Measurements from ENCODE around the gene NANOGP8.
A peak's percentile ranks its signal among the peaks of the same experiment; 100 is the strongest.

NANOGP8 gene

DNA sequence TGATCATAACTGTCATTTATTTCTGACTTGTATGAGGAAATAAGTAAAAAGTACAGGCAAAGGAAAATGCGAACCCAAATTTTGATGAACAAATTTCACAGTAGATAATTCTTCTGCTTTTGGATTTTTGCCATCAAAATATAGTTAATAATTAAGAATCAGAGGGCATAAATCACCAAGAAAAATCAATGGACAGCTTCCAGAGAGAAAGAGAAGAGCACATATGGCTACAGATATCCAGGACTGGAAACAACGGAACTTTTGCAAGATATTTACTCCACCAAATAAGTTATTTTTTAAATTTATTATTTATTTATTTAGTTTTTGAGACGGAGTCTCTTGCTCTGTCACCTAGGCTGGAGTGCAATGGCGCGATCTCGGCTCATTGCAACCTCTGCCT, 35.1 kb upstream of the NANOGP8 start:
- Histone ChIP-seq H2BK120ac (ENCODE audit: low read depth, low read length) (no peak overlapping the region), H3K4me1 (ENCODE audit: control insufficient read depth, insufficient read depth, low read depth, low read length) (no peaks in the 10 kb centered on the region), H4K91ac (ENCODE audit: low read length) (no peak overlapping the region), H2AFZ (ENCODE audit: low read depth, low read length) (no peak overlapping the region), H3K18ac (ENCODE audit: low read depth in 1 of 2, low read length in 2 of 2) (no peak overlapping the region), H3K4me2 (ENCODE audit: low read length, poor library complexity, severe bottlenecking) (no peak overlapping the region), H3K27ac (ENCODE audit: low read length, poor library complexity, severe bottlenecking) (no peak overlapping the region), H4K8ac (ENCODE audit: low read length) (no peak overlapping the region), H3K9me3 (ENCODE audit: control insufficient read depth, low read length) (no peaks in the 10 kb centered on the region), H2AK5ac (ENCODE audit: low read length, severe bottlenecking) (no peak overlapping the region), H3K4me3 (ENCODE audit: insufficient read depth in 1 of 2, low read depth in 1 of 2, low read length in 2 of 2) (no peak overlapping the region), H3K27me3 (ENCODE audit: control insufficient read depth in 1 of 2, insufficient read depth in 1 of 2, low read length in 2 of 2) (no peaks in the 10 kb centered on the region), H3K23ac (ENCODE audit: low read length in 2 of 2) (no peak overlapping the region), H2BK15ac (ENCODE audit: low read depth, poor library complexity, severe bottlenecking) (no peak overlapping the region), H2BK5ac (ENCODE audit: low read depth, low read length, poor library complexity, severe bottlenecking) (no peak overlapping the region), H2BK12ac (ENCODE audit: low read length in 2 of 2) (no peak overlapping the region), H3K36me3 (ENCODE audit: control insufficient read depth in 1 of 2, insufficient read depth in 2 of 2, low read depth in 1 of 2, low read length in 2 of 2) (peaks cover 0 to 2% of the 10 kb centered on the region in 2 experiments), H3K14ac (ENCODE audit: low read length in 2 of 2) (no peak overlapping the region), H3K9ac (ENCODE audit: low read length) (no peak overlapping the region), H3K79me1 (replicated peaks; ENCODE audit: low read length, poor library complexity, severe bottlenecking) (no peaks in the 10 kb centered on the region), H3K4ac (ENCODE audit: low read depth in 1 of 2, low read length in 2 of 2) (no peak overlapping the region)
- WGBS = 97% methylated on average over 4 of the region's 6 CpGs
- no peak for DNase-seq

DNA sequence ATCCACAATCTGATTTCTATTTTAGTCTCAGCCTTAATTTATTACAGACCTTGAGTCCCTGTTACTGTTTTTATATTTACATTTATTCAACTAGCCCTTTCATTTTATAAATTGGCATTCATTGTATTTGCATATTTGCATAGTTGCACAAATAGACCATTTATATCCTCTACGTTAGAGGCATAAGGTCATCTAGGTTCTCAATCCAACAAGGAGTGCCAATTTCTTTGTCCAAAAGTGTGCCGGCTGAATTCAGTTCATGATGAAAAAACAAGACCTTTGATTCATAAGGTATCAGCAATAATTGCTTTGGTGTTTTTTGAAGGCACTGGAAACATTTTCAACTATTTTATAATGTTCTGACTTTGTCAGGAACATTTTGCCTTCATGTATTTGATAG, 33.9 kb upstream of the NANOGP8 start:
- no peak overlapping the region for H3K14ac ChIP-seq (ENCODE audit: low read length in 2 of 2)
- no peak overlapping the region for H3K18ac ChIP-seq (ENCODE audit: low read depth in 1 of 2, low read length in 2 of 2)
- no peak overlapping the region for H2BK15ac ChIP-seq (ENCODE audit: low read depth, poor library complexity, severe bottlenecking)
- DNase-seq = no peak
- H2BK120ac ChIP-seq (ENCODE audit: low read depth, low read length) = no peak overlapping the region
- no peaks in the 10 kb centered on the region for H3K4me1 ChIP-seq (ENCODE audit: control insufficient read depth, insufficient read depth, low read depth, low read length)
- no peaks in the 10 kb centered on the region for H3K79me1 ChIP-seq (replicated peaks; ENCODE audit: low read length, poor library complexity, severe bottlenecking)
- no peak overlapping the region for H3K27ac ChIP-seq (ENCODE audit: low read length, poor library complexity, severe bottlenecking)
- H2BK5ac ChIP-seq (ENCODE audit: low read depth, low read length, poor library complexity, severe bottlenecking) = no peak overlapping the region
- no peak overlapping the region for H3K23ac ChIP-seq (ENCODE audit: low read length in 2 of 2)
- peaks cover 0 to 2% of the 10 kb centered on the region in 2 experiments for H3K36me3 ChIP-seq (ENCODE audit: control insufficient read depth in 1 of 2, insufficient read depth in 2 of 2, low read depth in 1 of 2, low read length in 2 of 2)
- no peaks in the 10 kb centered on the region for H3K27me3 ChIP-seq (ENCODE audit: control insufficient read depth in 1 of 2, insufficient read depth in 1 of 2, low read length in 2 of 2)
- H3K4me3 ChIP-seq (ENCODE audit: insufficient read depth in 1 of 2, low read depth in 1 of 2, low read length in 2 of 2) = no peak overlapping the region
- no peak overlapping the region for H2AK5ac ChIP-seq (ENCODE audit: low read length, severe bottlenecking)
- no peak overlapping the region for H2BK12ac ChIP-seq (ENCODE audit: low read length in 2 of 2)
- H2AFZ ChIP-seq (ENCODE audit: low read depth, low read length) = no peak overlapping the region
- no peaks in the 10 kb centered on the region for H3K9me3 ChIP-seq (ENCODE audit: control insufficient read depth, low read length)
- no peak overlapping the region for H3K9ac ChIP-seq (ENCODE audit: low read length)
- no peak overlapping the region for H3K4me2 ChIP-seq (ENCODE audit: low read length, poor library complexity, severe bottlenecking)
- no peak overlapping the region for H4K8ac ChIP-seq (ENCODE audit: low read length)
- no peak overlapping the region for H3K4ac ChIP-seq (ENCODE audit: low read depth in 1 of 2, low read length in 2 of 2)
- H4K91ac ChIP-seq (ENCODE audit: low read length) = no peak overlapping the region
- WGBS = 100% methylated on average over 2 of the region's 2 CpGs

DNA sequence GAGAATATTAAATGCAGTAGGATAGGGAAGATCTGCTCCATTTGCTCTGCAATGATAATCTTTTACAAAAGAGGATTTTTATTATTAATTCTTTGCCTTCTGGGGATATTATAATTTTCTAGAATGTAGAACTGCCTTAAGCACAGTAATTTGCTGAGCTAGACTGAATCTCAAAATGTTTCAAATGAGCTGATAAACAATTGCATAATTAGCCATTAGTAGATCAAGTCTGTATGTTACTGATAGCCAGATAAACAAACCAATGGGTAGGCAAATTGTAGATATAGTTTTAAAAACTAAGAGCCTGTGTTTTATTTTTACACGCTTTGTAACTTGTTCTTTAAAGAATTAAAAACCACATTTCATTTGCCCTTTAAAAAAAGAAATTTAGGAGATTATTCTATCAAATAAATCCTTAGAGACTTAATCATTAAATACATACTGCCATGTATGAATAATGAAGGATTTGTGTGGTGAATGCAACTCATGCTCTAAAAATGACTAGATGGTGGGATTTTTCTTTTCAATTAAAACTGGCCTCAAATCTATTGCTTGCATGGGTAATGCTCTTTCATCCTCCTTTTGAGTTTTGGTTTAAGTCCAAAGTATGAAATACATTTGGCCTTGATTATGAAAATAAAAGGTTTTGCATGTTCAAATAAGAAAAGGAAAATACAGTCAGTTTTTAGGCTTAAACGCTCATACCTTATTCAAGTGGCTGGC, 32.6 kb upstream of the NANOGP8 start:
- Histone ChIP-seq H3K14ac (ENCODE audit: low read length in 2 of 2) (no peak overlapping the region), H2AFZ (ENCODE audit: low read depth, low read length) (no peak overlapping the region), H3K23ac (ENCODE audit: low read length in 2 of 2) (no peak overlapping the region), H3K4me1 (ENCODE audit: control insufficient read depth, insufficient read depth, low read depth, low read length) (no peaks in the 10 kb centered on the region), H2BK5ac (ENCODE audit: low read depth, low read length, poor library complexity, severe bottlenecking) (no peak overlapping the region), H4K8ac (ENCODE audit: low read length) (no peak overlapping the region), H2AK5ac (ENCODE audit: low read length, severe bottlenecking) (no peak overlapping the region), H3K27me3 (ENCODE audit: control insufficient read depth in 1 of 2, insufficient read depth in 1 of 2, low read length in 2 of 2) (no peaks in the 10 kb centered on the region), H2BK120ac (ENCODE audit: low read depth, low read length) (no peak overlapping the region), H3K27ac (ENCODE audit: low read length, poor library complexity, severe bottlenecking) (no peak overlapping the region), H3K9ac (ENCODE audit: low read length) (no peak overlapping the region), H3K9me3 (ENCODE audit: control insufficient read depth, low read length) (no peaks in the 10 kb centered on the region), H3K4ac (ENCODE audit: low read depth in 1 of 2, low read length in 2 of 2) (no peak overlapping the region), H2BK15ac (ENCODE audit: low read depth, poor library complexity, severe bottlenecking) (no peak overlapping the region), H3K79me1 (replicated peaks; ENCODE audit: low read length, poor library complexity, severe bottlenecking) (no peaks in the 10 kb centered on the region), H2BK12ac (ENCODE audit: low read length in 2 of 2) (no peak overlapping the region), H3K4me3 (ENCODE audit: insufficient read depth in 1 of 2, low read depth in 1 of 2, low read length in 2 of 2) (no peak overlapping the region), H3K4me2 (ENCODE audit: low read length, poor library complexity, severe bottlenecking) (no peak overlapping the region), H4K91ac (ENCODE audit: low read length) (no peak overlapping the region), H3K18ac (ENCODE audit: low read depth in 1 of 2, low read length in 2 of 2) (no peak overlapping the region), H3K36me3 (ENCODE audit: control insufficient read depth in 1 of 2, insufficient read depth in 2 of 2, low read depth in 1 of 2, low read length in 2 of 2) (peaks cover 0 to 2% of the 10 kb centered on the region in 2 experiments)
- 100% methylated on average over 1 of the region's 2 CpGs for WGBS
- DNase-seq = no peak

DNA sequence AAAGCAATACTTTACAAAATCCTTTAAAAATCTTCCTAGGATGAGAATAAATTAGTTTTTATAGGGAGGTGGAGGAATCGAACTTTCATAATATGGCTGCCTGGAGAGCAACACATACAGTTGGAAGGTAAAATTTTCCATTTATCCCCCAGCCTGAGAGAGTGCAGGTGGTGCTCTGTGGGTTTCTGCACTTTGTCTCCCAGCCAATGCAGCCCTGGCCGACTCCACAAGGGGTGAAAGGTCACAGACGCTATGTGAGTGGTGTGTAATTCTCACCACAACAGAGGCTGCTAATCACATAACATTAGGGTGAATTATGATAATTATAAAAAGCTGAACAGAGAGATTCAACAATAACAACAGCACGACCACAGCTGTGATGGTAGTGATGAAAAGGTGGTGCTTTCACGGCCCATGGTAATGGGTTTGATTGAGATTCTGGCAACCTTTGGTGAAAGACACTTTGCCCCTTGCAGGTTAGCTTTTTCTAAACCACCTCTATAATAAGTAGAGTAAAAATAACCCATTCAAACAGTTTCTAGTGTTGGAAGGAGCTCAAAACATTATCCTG, 30.1 kb upstream of the NANOGP8 start:
- Histone ChIP-seq H3K14ac (ENCODE audit: low read length in 2 of 2) (no peak overlapping the region), H2BK5ac (ENCODE audit: low read depth, low read length, poor library complexity, severe bottlenecking) (no peak overlapping the region), H2AK5ac (ENCODE audit: low read length, severe bottlenecking) (no peak overlapping the region), H3K4me1 (ENCODE audit: control insufficient read depth, insufficient read depth, low read depth, low read length) (peaks cover 3% of the 10 kb centered on the region), H2AFZ (ENCODE audit: low read depth, low read length) (no peak overlapping the region), H3K36me3 (ENCODE audit: control insufficient read depth in 1 of 2, insufficient read depth in 2 of 2, low read depth in 1 of 2, low read length in 2 of 2) (no peaks in the 10 kb centered on the region), H3K4ac (ENCODE audit: low read depth in 1 of 2, low read length in 2 of 2) (no peak overlapping the region), H2BK12ac (ENCODE audit: low read length in 2 of 2) (no peak overlapping the region), H3K9ac (ENCODE audit: low read length) (no peak overlapping the region), H2BK15ac (ENCODE audit: low read depth, poor library complexity, severe bottlenecking) (no peak overlapping the region), H3K18ac (ENCODE audit: low read depth in 1 of 2, low read length in 2 of 2) (no peak overlapping the region), H3K27me3 (ENCODE audit: control insufficient read depth in 1 of 2, insufficient read depth in 1 of 2, low read length in 2 of 2) (no peaks in the 10 kb centered on the region), H4K91ac (ENCODE audit: low read length) (no peak overlapping the region), H3K9me3 (ENCODE audit: control insufficient read depth, low read length) (no peaks in the 10 kb centered on the region), H3K27ac (ENCODE audit: low read length, poor library complexity, severe bottlenecking) (no peak overlapping the region), H3K4me2 (ENCODE audit: low read length, poor library complexity, severe bottlenecking) (no peak overlapping the region), H3K79me1 (replicated peaks; ENCODE audit: low read length, poor library complexity, severe bottlenecking) (no peaks in the 10 kb centered on the region), H2BK120ac (ENCODE audit: low read depth, low read length) (no peak overlapping the region), H4K8ac (ENCODE audit: low read length) (no peak overlapping the region), H3K4me3 (ENCODE audit: insufficient read depth in 1 of 2, low read depth in 1 of 2, low read length in 2 of 2) (no peak overlapping the region), H3K23ac (ENCODE audit: low read length in 2 of 2) (no peak overlapping the region)
- peak; percentile 28 for DNase-seq
- WGBS = 36% methylated on average over 2 of the region's 5 CpGs
